HG03439 (cell line): ENCODE data around the gene SLC37A3.
"Not testable (repeated sequence)": the region's sequence is repeated elsewhere in the genome, so short reads cannot be mapped to it uniquely, and the experiment has no call there.

Experiments used
- ATAC-seq: cut with Tn5 transposase; IDR thresholded peaks from one replicate; pipeline ENCODE4 v1.9.1; 2021; ENCODE audit warnings: mild to moderate bottlenecking, moderate library complexity; ENCODE audit not compliant: unreplicated experiment

The SLC37A3 gene

GRCh38 chr7:140397784-140398750, at the start of gene SLC37A3:
Gene SLC37A3, minus strand, starts transcription at chr7:140398530. Its CDS starts 16,004 bp downstream, at chr7:140382526.
- peak; percentile 97 for ATAC-seq

- ATAC-seq = no peak
Observed at GRCh38 chr7:140447841-140448240, 49.5 kb upstream of the SLC37A3 start.

GRCh38 chr7:140446467-140446866, 48.1 kb upstream of the SLC37A3 start:
- no peak for ATAC-seq

- ATAC-seq = no peak
Observed at GRCh38 chr7:140441519-140441918, 43.2 kb upstream of the SLC37A3 start.

- no peak for ATAC-seq
Observed at GRCh38 chr7:140440593-140440992, 42.3 kb upstream of the SLC37A3 start.

GRCh38 chr7:140439359-140439758, 41.0 kb upstream of the SLC37A3 start:
- no peak for ATAC-seq

- no peak for ATAC-seq
Observed at GRCh38 chr7:140435252-140435895, 37.0 kb upstream of the SLC37A3 start.

GRCh38 chr7:140433396-140433795, 35.1 kb upstream of the SLC37A3 start:
- ATAC-seq = no peak

GRCh38 chr7:140426130-140426529, 27.8 kb upstream of the SLC37A3 start:
- no peak for ATAC-seq

- ATAC-seq = no peak
Observed at GRCh38 chr7:140425718-140426117, 27.4 kb upstream of the SLC37A3 start.

GRCh38 chr7:140423501-140423900, 25.2 kb upstream of the SLC37A3 start:
- no peak for ATAC-seq

GRCh38 chr7:140421521-140421920, 23.2 kb upstream of the SLC37A3 start:
- no peak for ATAC-seq

- ATAC-seq = no peak
Observed at GRCh38 chr7:140418653-140419052, 20.3 kb upstream of the SLC37A3 start.

GRCh38 chr7:140418156-140418472, 19.8 kb upstream of the SLC37A3 start:
- not testable (repeated sequence) for ATAC-seq

- ATAC-seq = no peak
Observed at GRCh38 chr7:140417456-140418155, 19.3 kb upstream of the SLC37A3 start.

GRCh38 chr7:140416560-140416959, 18.2 kb upstream of the SLC37A3 start:
- no peak for ATAC-seq

GRCh38 chr7:140415816-140416215, 17.5 kb upstream of the SLC37A3 start:
- not testable (repeated sequence) for ATAC-seq

GRCh38 chr7:140415361-140415760, 17.0 kb upstream of the SLC37A3 start:
- no peak for ATAC-seq

- no peak for ATAC-seq
Observed at GRCh38 chr7:140404565-140405065, 6.3 kb upstream of the SLC37A3 start.

GRCh38 chr7:140403878-140404564, 5.7 kb upstream of the SLC37A3 start, which contains the start of gene RAB19:
Gene RAB19, plus strand, starts transcription at chr7:140404058. Its CDS starts 3,589 bp downstream, at chr7:140407647.
- no peak for ATAC-seq
